MV-4-11 (cell line): Measurements from ENCODE around the gene TMEM141.
"Not testable (repeated sequence)": the region's sequence is repeated elsewhere in the genome, so short reads cannot be mapped to it uniquely, and the experiment has no call there.

Source experiments
- DNase-seq: peaks from one replicate; lab custom pipeline; 2025; lab: John Stamatoyannopoulos, UW

TMEM141 gene

DNA sequence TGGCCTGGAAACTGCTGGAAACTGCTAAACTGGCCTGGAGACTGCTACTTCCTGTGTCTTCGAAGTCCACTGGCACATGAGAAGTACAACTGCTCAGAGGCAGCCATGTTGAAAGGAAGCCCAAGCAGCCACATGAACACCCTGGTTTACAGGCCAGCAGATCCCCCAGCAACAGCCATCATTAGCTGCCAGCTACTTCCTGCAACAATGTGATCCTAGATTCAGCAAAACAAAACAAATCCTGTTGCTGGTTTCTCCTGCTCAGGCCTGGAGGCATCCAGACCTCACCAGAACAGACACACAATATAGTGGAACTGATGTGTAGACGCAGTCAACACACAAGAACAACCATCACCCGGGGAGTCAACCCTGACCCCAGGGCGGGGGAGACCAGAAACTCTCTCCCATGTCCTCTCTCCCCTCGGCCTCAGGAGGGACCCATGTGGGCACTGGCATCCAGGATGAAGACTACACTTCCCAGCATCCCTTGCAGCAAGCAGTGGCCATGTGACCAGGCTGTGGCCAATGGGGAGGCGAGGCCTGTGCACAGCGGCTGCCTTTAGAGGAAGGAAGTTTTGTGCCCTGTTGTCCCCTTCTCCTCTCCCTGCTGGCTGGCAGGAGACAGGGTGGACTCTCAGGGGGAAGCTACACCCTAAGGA is 17.6 kb upstream of the TMEM141 start:
- DNase-seq, result no peak

DNA sequence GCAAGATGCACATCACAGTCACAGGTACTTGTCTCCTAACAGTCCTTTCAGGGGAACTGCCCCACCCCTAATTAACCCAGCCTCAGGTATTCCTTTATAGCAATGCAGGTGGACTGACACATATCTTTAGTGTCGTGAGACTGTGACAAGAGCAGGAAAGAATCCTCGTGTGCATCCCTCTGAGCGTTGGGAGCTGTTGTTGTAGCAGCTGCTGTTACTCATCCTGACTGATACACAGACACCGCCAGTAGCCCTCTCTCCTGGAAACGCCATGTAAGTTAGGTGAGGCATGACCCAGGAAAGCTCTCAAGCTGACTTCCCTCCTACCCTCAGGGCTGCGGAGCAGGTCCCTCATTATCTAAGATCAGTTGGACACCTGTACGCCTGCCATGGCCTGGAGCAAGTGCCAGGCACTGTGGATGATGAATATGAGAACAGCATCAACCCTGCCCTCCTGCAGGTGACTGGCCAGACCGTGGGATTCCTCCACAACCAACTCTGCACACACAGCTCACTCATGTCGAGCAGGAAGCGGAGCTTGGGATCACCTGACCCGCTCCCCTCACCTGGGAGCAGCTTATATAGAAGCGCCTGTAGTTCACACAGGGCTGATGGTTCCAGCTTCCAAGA is 16.6 kb upstream of the TMEM141 start:
- no peak for DNase-seq

DNA sequence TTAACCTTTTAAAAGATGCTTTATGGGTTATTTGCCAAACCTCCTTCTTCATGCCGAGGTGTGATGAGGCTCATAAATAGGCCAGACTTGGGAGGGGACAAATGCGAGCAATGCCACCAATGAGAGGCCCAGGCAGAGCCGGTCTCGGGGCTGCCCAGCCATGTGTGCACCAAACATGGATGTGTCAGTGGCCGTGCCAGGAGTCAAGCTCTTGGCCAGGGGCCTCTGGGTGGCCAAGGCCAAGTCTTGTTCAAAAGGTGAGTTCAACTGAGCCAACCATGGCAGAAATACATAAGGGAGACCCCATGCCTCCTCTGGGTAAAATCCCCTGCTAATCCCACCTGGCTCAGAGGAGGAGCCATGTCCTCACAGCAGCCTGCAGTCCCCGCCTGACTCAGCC is 16.0 kb upstream of the TMEM141 start:
- no peak for DNase-seq

DNA sequence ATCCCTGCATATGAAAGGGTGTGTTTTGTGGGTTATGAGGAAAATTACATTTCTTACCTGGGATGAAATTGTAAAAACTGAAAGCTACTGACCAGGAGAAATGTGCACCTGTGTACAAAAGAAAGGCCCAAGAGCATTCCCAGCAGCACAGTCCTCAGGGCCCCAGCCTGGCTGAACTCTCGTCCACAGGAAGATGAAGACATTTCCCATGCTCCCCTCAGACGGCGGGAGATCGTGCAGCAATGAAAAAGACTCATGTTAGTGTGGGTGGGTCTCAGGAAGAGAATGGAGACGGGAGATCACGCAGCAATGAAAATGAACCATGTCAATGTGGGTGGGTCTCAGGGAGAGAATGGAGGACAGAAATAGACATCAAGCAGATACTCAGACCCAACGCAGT is 14.2 kb upstream of the TMEM141 start:
- no peak for DNase-seq

DNA sequence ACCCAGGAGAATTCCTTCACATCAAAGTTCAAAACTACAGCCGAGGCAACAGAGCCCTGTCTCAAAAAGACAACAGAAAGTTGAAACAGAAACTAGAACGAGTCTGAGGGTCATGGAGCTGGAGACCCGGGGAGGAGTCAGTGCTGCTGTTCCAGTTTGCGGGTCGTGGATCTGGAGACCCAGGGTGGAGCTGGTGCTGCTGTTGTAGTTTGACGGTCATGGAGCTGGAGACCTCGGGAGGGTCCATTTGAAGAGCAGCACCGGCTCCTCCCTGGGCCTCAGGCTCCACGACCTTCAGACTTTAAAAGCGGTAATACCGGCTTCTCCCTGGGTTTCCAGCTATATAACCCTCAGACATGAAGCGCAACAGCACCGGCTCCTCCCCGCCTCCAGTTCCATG is 13.8 kb upstream of the TMEM141 start:
- no peak for DNase-seq

DNA sequence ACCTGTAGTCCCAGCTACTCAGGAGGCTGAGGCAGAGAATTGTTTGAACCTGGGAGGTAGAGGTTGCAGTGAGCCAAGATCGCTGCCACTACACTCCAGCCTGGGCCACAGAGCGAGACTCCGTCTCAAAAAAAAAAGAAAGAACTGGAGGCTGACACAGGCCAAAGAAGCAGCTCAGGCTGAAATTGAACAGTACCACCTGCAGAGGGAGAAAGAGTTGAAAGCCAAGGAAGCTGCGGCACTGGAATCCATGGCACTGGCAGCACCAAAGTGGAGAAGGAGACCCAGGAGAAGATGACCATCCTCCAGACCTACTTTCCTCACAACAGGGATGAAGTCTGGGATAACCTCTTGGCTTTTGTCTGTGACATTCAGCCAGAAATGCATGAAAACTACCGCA is 11.3 kb upstream of the TMEM141 start:
- no peak for DNase-seq

DNA sequence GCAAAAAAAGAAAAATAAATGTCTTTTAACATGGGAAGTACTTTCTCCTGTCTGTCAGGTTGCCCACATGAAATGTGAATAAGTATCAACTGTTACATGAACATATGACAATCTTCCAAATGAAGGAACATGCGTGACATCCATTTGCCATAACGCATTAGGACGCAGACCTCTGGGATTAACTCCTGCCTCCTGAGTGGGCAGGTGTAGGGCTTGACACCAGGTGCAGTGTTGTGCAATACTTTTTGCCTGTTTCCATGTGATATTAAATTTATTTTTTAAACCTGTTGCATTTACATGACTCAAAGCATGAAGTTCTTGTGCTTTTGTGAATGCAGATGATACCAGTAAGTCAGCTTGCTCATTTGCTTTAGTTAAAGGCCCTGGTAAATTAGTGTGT is 8.7 kb upstream of the TMEM141 start:
- DNase-seq, result no peak

DNA sequence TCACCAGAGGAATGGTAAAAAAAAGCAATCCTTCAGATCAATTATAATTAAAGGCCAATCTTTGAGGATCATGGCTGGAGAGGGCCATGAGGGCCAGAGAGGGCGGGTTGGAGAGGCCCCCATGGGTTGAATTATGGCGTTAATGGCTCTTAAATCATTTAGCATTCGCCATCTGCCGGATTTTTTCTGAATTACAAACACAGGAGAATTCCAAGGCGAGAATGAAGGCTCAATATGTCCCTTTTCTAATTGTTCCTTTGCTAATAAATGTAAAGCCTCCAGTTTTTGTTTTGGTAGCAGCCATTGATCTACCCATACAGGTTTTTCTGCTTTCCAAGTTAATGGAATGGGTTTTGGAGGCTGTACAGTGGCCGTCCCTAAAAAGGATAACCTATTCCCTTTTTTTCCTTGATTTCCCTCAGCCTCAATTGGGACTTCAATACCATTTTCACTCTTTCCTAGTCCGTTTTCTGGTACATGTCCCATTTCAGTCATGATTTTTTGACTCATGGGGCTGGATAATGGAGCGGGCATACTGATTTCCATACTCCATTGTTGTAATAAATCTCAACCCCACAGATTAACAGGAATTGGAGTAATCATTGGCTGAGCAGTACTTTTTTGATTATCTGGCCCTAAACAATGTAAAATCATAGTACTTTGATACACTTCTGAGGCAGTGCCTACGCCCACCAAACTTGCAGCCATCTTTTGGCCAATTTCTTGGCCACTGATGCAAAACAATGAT is 6.7 kb upstream of the TMEM141 start:
- peak; percentile 13 for DNase-seq

DNA sequence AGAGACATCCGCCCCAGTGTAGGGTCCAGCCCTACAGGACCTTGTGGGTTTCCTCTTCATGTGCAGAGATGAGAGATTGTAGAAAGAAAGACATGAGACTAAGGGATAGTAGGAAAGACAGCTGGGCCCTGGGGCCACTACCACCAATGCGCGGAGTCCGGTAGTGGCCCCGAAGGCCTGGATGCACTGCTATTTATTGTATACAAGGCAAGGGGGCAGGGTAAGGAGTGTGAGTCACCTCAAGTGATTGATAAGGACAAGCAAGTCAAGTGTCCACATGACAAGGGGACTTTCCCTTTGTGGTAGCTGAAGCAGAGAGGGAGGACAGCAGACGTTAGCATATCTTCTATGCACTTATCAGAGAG is 6.2 kb upstream of the TMEM141 start:
- no peak for DNase-seq

DNA sequence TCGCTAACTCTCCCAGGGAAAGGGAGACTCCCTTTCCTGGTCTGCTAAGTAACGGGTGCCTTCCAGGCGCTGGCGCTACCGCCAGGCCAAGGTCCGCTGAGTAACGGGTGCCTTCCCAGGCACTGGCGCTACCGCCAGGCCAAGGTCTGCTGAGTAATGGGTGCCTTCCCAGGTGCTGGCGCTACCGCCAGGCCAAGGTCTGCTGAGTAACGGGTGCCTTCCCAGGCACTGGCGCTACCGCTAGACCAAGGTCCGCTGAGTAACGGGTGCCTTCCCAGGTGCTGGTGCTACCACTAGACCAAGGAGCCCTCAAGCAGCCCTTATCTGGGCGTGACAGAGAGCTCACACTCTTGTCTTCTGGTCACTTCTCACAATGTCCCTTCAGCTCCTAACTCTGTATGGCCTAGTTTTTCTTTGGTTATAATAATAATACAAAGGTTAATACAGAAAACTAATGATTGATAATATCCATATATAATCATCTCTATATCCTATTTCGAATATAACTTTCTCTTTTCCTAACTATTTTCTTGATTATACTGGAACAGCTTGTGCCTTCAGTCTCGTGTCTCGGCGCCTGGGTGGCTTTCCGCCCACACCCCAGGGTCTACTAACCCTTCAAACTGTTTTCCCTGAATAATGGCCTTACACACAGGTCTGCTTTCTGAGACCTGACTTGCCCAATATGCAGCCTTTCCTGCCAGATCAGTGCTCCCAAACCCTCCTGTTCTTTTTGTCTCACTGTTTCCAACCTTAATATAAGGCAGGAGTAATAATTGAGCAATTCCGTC is 5.4 kb upstream of the TMEM141 start:
- DNase-seq, result not testable (repeated sequence)

DNA sequence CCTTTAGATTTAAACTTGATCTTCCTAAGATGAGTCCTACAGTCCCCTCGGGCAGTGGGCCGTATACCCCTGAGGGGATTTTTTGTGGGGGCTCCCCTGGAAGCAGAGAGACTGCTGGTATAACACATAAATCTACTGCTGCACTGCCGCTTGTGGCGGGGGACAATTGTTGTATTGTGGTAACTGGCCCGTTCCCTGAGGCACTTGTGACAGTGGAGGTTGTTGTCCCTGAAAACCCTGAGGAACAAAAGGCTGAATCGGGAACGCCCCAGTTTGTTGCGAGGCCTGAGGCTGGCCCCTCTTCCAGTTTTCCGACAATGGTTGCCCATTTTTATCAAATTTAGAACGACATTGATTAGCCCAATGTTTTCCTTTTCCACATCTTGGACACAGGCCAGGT is 4.7 kb upstream of the TMEM141 start:
- DNase-seq, result no peak

DNA sequence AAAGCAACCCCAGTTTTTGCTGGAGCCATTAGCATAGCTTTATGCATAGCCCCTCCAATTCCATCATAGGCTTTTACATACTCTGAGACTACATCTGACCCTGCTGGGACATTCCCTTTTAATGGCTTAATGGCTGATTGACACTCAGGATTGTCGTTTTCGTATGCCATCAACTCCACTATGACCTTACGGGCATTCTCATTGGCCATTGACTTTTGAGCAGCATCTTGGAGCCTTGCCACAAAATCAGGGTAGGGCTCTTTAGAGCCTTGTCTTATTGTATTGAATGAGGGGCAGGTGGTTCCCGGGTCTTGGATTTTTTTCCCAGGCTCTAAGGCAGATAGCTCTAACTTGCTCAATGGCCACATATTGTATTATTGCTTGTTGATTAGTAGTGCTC is 4.2 kb upstream of the TMEM141 start:
- not testable (repeated sequence) for DNase-seq

DNA sequence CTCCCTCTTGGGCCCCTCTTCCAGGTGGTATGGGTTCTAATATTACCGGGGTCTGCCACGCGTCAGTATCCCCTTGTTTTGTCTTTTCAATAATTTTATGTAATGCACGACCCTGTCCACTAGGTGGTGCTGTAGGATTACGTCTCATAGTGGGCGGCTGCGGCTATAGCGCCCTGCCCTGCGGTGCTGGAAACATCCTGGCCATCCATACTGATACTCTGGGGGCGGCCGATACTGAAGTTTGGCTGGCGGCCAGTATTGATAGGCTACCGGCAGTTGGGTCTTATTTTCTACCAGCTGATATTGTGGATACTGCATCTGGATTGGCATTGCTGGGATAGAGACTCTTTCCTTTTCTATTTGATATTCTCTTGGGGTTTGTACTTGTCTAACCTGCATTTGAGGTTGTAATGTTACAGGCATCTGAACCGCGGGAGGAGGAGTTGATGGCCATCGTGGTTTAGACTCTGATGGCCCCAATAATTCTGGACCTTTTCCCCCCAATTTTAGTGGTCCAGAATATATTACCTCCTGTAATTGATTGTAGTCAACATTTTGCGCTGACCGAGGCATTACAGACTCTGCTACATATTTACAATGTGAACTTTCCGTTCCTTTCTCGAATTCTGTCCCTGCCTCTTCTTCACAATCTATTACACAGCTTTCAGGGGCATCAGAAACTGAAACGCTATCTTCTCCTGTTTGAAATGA is 3.3 kb upstream of the TMEM141 start:
- DNase-seq, result peak; percentile 61

DNA sequence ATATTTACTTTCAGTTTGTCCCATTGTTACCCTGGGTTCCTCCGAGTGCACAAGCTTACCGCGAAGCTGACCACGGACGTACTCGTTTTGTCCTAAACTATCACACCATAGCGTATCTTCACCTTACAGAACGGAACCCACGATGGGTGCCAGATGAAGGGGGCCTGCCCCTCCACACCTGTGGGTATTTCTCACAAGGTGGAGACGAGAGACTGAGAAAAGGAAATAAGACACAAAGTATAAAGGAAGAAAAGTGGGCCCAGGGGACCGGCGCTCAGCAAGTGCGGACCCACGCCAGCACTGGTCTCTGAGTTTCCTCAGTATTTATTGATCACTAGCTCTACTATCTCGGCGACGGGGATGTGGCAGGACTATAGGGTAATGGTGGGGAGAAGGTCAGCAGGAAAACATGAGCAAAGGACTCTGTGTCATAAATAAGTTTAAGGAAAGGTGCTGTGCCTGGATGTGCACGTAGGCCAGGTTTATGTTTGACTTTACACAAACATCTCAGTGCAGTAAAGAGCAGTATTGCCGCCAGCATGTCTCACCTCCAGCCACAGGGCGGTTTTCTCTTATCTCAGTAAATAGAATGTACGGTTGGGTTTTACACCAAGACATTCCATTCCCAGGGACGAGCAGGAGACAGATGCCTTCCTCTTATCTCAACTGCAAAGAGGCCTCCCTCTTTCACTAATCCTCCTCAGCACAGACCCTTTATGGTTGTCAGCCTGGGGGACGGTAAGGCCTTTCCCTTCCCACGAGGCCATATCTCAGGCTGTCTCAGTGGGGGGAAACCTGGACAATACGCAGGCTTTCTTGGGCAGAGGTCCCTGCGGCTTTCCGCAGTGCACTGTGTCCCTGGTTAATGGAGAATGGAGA is 2.3 kb upstream of the TMEM141 start:
- not testable (repeated sequence) for DNase-seq

DNA sequence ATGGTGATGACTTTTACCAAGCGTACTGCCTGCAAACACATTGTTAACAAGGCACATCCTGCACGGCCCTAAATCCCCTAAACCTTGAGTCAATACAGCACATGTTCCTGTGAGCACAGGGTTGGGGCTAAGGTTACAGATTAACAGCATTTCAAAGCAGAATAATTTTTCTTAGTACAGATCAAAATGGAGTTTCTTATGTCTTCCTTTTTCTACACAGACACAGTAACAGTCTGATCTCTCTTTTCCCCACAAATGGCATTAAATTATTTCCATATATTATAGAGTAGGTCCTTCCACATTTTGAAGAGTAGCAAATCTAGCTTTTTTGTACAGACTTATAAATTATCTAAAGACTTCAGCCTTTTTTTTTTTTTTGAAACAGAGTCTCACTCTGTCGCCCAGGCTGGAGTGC is 1.6 kb upstream of the TMEM141 start:
- no peak for DNase-seq

DNA sequence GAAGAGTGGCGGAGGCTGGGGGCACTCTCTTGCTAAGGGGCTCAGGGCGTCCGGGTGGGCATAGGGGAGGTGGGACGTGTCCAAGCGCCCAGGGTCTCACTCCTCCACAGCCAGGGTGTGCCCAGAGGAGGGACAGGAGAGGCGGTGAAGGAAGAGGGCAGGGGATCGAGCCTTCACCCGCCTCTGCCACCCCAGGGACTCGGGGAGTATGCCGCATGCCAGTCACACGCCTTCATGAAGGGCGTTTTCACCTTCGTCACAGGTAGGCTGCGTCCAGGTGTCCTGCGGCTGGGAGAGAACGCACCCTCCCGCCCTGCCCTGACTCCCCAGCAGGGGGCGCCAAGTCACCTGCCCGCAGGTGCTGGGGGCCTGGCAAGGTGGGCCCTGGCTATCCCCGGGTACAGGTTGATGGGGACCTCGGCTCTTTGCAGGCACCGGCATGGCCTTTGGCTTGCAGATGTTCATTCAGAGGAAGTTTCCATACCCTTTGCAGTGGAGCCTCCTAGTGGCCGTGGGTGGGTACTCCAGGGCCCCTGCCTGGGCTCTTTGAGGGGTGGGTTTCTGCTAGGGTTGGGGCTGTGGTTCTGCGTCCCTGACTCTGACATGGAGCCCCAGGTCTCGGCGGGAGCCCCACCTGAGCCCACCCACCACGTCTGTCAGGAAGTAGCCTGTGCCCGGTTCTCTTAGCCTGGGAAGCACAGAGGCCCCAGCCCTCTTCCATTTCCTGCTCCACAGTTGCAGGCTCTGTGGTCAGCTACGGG is 552 bp downstream of the TMEM141 start:
- peak; percentile 53 for DNase-seq

DNA sequence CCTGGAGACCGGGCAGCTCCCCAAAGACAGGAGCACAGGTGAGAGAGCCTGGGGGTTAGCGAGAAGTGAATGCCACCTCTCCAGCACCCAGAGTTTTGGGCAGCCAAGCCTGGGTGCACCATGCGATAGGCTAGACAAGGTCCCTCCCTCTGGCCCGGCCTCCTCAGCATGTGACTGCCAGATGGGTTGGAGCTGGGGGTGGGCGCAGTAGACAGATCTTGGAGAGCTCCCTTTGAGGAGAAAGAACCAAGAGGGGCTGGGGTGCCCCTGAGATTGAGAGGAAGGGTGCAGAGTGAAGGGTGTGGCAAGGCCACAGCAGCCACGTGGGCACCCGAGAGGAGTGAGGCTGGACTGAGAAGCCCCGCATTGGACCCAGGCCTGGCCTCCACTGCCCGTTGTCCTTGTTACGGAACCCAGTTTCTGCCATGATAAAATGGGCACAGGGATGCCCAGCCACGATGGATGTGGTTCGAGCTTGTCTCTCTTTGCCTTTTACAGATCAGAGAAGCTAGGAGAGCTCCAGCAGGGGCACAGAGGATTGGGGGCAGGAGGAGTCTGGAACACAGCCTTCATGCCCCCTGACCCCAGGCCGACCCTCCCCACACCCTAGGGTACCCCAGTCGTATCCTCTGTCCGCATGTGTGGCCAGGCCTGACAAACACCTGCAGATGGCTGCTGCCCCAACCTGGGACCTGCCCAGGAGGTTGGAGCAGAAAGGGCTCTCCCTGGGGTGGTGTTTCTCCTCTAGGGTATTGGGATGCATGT is 1.4 kb downstream of the TMEM141 start:
- no peak for DNase-seq

DNA sequence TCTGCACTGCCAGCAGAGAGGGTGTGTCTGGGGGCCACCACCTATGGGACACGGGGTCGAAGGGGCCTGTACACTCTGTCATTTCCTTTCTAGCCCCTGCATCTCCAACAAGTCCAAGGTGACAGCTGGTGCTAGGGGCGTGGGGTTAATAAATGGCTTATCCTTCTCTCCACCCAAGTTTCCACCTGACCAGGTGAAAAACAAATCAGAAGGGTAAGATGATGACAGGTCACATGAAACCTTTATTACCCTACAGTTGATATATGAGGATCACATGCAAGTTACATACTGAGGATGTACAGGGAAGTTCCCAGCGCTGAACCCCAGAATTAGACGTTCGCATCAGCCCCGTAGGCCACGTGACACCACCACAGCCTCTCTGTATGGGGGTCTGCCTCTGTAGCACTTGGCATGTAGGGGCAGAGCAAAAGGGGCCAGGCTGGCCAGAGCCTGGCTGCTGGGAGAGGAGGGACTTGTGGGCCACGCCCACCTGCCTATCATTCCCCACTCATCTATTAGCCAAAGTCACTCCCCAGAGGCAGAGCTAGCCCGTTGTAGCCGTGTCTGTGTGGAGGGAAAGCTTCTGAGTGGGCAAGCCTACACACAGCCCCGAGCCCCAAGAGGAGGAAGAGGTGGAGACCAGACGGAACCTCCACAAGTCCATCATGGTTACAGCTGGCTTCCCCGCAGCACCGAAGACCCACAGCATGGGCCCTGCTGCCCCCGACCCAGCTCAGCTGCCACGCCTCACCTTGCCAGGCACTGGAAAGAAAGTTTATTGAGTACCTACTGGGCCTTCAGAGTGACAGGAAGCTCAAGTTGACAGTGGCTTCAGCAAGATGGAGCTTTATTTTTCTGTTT is 2.2 kb downstream of the TMEM141 start:
- DNase-seq, result no peak
